Calu3 (cell line): Measurements from ENCODE around the gene GNLY. TPM values are rescaled to one million over a fixed set of nuclear protein-coding genes. Genes with fewer than 3 reads are reported as not detected.

ENCODE experiments used
- BruUV-seq: library from RNA; stranded (reverse); fragments of 400-500 nt; replicated peaks from 2 replicates; lab custom pipeline; 2021; lab: Mats Ljungman, UMichigan
- CTCF ChIA-PET: fragments of 300-600 bp; sonication (Branson Sonifier 250); formaldehyde crosslinking; loops from one replicate; lab custom pipeline; 2022; ENCODE audit warnings: antibody characterized with exemption; lab: Charles Lee
- DNase-seq: peaks from one replicate; pipeline ENCODE4 v3.0.0; 2022
- H3K27ac Mint-ChIP-seq: one replicate; pipeline ENCODE4 v1.8.0; 2022; ENCODE audit warnings: mixed read lengths; ENCODE audit not compliant: unreplicated experiment
- H3K27me3 Mint-ChIP-seq: one replicate; pipeline ENCODE4 v1.8.0; 2022; ENCODE audit warnings: mixed read lengths; ENCODE audit not compliant: unreplicated experiment
- H3K36me3 Mint-ChIP-seq: one replicate; pipeline ENCODE4 v1.8.0; 2022; ENCODE audit warnings: mild to moderate bottlenecking, moderate library complexity, mixed read lengths; ENCODE audit not compliant: insufficient read depth, unreplicated experiment
- H3K4me1 Mint-ChIP-seq: one replicate; pipeline ENCODE4 v1.8.0; 2022; ENCODE audit warnings: mild to moderate bottlenecking, low read depth, mixed read lengths; ENCODE audit not compliant: unreplicated experiment
- H3K4me3 Mint-ChIP-seq: one replicate; pipeline ENCODE4 v1.8.0; 2022; ENCODE audit warnings: mild to moderate bottlenecking, low read depth, moderate library complexity, mixed read lengths; ENCODE audit not compliant: unreplicated experiment
- H3K9me3 Mint-ChIP-seq: one replicate; pipeline ENCODE4 v1.8.0; 2022; ENCODE audit warnings: low read depth, mixed read lengths; ENCODE audit not compliant: unreplicated experiment
- CTCF ChIP-seq: fragments of 200-600 bp; IDR thresholded peaks from one replicate; pipeline ENCODE4 v1.8.0; 2022; ENCODE audit warnings: antibody characterized with exemption; ENCODE audit not compliant: unreplicated experiment
- intact Hi-C: fragments of 100-400 bp; cut with micrococcal nuclease; formaldehyde crosslinking; loops from one replicate; pipeline ENCODE4 v1.10.0; 2022; ENCODE audit not compliant: unreplicated experiment
- total RNA-seq: library from RNA; stranded (reverse); gene quantifications from 2 replicates; pipeline ENCODE4 v1.2.3, GENCODE V29; 2022

Gene GNLY
- total RNA-seq, 1 experiment from 2014 or later, result not detected

- Mint-ChIP-seq H3K4me3 (no peak overlapping the region), H3K4me1 (no peaks in the 10 kb centered on the region), H3K27me3 (peaks cover 26% of the 10 kb centered on the region), H3K27ac (no peak overlapping the region), H3K9me3 (no peaks in the 10 kb centered on the region), H3K36me3 (no peaks in the 10 kb centered on the region)
- TF ChIP-seq CTCF, result no peak
- intact Hi-C loops, result no loop called here
- CTCF ChIA-PET, result no interaction called here
- BruUV-seq, result no TSS peak
- no peak for DNase-seq
Observed at GRCh38 chr2:85666435-85667316, 27.5 kb upstream of the GNLY start.

- no peaks in the 10 kb centered on the region for H3K36me3 Mint-ChIP-seq
- CTCF ChIA-PET, result no interaction called here
- no peak for TF ChIP-seq CTCF
Observed at GRCh38 chr2:85667561-85668008, 26.6 kb upstream of the GNLY start.

GRCh38 chr2:85668009-85668856 is 25.9 kb upstream of the GNLY start, which contains the start of gene SFTPB:
Gene SFTPB (minus strand): TSS chr2:85668199. CDS start chr2:85668183, 16 bp downstream.
- Mint-ChIP-seq H3K4me3 (no peak within 1 kb of the TSS), H3K9me3 (no peaks in the 10 kb centered on the region), H3K36me3 (no peaks in the 10 kb centered on the region), H3K27me3 (peaks cover 40% of the 10 kb centered on the region), H3K4me1 (peaks cover 8% of the 10 kb centered on the region), H3K27ac (no peak within 1 kb of the TSS)
- intact Hi-C loops, result loop anchor here (1.0 kb wide), 1 partner anchor 15 kb away; no protein-coding TSS in a partner anchor
- BruUV-seq, result no TSS peak
- no peak for TF ChIP-seq CTCF
- DNase-seq, result no peak
- CTCF ChIA-PET, result no interaction called here

More at GRCh38 chr2:85667561-85668008, 26.6 kb upstream of the GNLY start:
- H3K4me3 Mint-ChIP-seq, result no peak overlapping the region
- BruUV-seq, result no TSS peak
- no peak overlapping the region for H3K27ac Mint-ChIP-seq
- peaks cover 6% of the 10 kb centered on the region for H3K4me1 Mint-ChIP-seq
- intact Hi-C loops, result loop anchor here (1.0 kb wide), 1 partner anchor 14 kb away; no protein-coding TSS in a partner anchor
- H3K9me3 Mint-ChIP-seq, result no peaks in the 10 kb centered on the region
- no peak for DNase-seq
- peaks cover 34% of the 10 kb centered on the region for H3K27me3 Mint-ChIP-seq

- Mint-ChIP-seq H3K36me3 (no peaks in the 10 kb centered on the region), H3K27me3 (peaks cover 46% of the 10 kb centered on the region), H3K27ac (no peak overlapping the region), H3K4me1 (peaks cover 8% of the 10 kb centered on the region), H3K9me3 (no peaks in the 10 kb centered on the region), H3K4me3 (no peak overlapping the region)
- intact Hi-C loops, result loop anchor here (1.0 kb wide), 1 partner anchor 15 kb away; no protein-coding TSS in a partner anchor
- no TSS peak for BruUV-seq
- CTCF ChIA-PET, result no interaction called here
- no peak for TF ChIP-seq CTCF
- DNase-seq, result no peak
Observed at GRCh38 chr2:85668857-85669142, 25.4 kb upstream of the GNLY start.
